NCI-H1105 treated with DMSO at 0.1 percent for 48 hours (cell line): ENCODE results near the gene SHB.

Experiments
- DNase-seq: peaks from one replicate; lab custom pipeline; 2025; lab: John Stamatoyannopoulos, UW

Gene SHB

GRCh38 chr9:38068701-38069628 is at the start of gene SHB:
Gene SHB (minus strand): TSS chr9:38069227. CDS start chr9:38068645, 582 bp downstream.
- peak; percentile 84 for DNase-seq

- no peak for DNase-seq
These were observed 48.6 kb upstream of the SHB start for GRCh38 chr9:38117651-38118050.

- DNase-seq = no peak
These were observed 45.9 kb upstream of the SHB start for GRCh38 chr9:38114905-38115304.

- no peak for DNase-seq
These were observed 43.4 kb upstream of the SHB start for GRCh38 chr9:38112456-38112855.

GRCh38 chr9:38112049-38112448 is 43.0 kb upstream of the SHB start:
- DNase-seq = no peak

- DNase-seq = no peak
These were observed 41.4 kb upstream of the SHB start for GRCh38 chr9:38110476-38110875.

GRCh38 chr9:38109601-38110000 is 40.6 kb upstream of the SHB start:
- no peak for DNase-seq

- DNase-seq = no peak
These were observed 39.3 kb upstream of the SHB start for GRCh38 chr9:38108326-38108725.

GRCh38 chr9:38107811-38108304 is 38.8 kb upstream of the SHB start:
- DNase-seq = no peak

- DNase-seq = no peak
These were observed 38.4 kb upstream of the SHB start for GRCh38 chr9:38107405-38107804.

GRCh38 chr9:38106488-38106887 is 37.5 kb upstream of the SHB start:
- DNase-seq = no peak

- DNase-seq = no peak
These were observed 34.3 kb upstream of the SHB start for GRCh38 chr9:38103340-38103739.

GRCh38 chr9:38101423-38101822 is 32.4 kb upstream of the SHB start:
- DNase-seq = no peak

- no peak for DNase-seq
These were observed 27.3 kb upstream of the SHB start for GRCh38 chr9:38096238-38096805.

- no peak for DNase-seq
These were observed 25.1 kb upstream of the SHB start for GRCh38 chr9:38094165-38094564.

GRCh38 chr9:38092656-38093055 is 23.6 kb upstream of the SHB start:
- DNase-seq = no peak

GRCh38 chr9:38092200-38092524 is 23.1 kb upstream of the SHB start:
- no peak for DNase-seq

GRCh38 chr9:38091310-38092199 is 22.5 kb upstream of the SHB start:
- DNase-seq = no peak

- no peak for DNase-seq
These were observed 21.1 kb upstream of the SHB start for GRCh38 chr9:38090170-38090569.

- no peak for DNase-seq
These were observed 20.5 kb upstream of the SHB start for GRCh38 chr9:38089387-38090165.
